ENCODE measurements around the gene CA6.

The CA6 gene

GRCh38 chr1:8905582-8906191 is 40.0 kb upstream of the CA6 start:
- TF ChIP-seq, protein P1, sequence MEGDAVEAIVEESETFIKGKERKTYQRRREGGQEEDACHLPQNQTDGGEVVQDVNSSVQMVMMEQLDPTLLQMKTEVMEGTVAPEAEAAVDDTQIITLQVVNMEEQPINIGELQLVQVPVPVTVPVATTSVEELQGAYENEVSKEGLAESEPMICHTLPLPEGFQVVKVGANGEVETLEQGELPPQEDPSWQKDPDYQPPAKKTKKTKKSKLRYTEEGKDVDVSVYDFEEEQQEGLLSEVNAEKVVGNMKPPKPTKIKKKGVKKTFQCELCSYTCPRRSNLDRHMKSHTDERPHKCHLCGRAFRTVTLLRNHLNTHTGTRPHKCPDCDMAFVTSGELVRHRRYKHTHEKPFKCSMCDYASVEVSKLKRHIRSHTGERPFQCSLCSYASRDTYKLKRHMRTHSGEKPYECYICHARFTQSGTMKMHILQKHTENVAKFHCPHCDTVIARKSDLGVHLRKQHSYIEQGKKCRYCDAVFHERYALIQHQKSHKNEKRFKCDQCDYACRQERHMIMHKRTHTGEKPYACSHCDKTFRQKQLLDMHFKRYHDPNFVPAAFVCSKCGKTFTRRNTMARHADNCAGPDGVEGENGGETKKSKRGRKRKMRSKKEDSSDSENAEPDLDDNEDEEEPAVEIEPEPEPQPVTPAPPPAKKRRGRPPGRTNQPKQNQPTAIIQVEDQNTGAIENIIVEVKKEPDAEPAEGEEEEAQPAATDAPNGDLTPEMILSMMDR (IDR thresholded peaks at IDR 0.05; ENCODE audit: borderline replicate concordance, insufficient read depth, low read depth, low read length) = no peak
- H3K4me3 ChIP-seq (ENCODE audit: low read depth, low read length) = no peak overlapping the region

GRCh38 chr1:8908388-8909151 is 37.1 kb upstream of the CA6 start:
- no peak overlapping the region for H3K4me3 ChIP-seq (ENCODE audit: low read depth, low read length)
- TF ChIP-seq, protein P1 (IDR thresholded peaks at IDR 0.05; ENCODE audit: borderline replicate concordance, insufficient read depth, low read depth, low read length) = no peak

DNA sequence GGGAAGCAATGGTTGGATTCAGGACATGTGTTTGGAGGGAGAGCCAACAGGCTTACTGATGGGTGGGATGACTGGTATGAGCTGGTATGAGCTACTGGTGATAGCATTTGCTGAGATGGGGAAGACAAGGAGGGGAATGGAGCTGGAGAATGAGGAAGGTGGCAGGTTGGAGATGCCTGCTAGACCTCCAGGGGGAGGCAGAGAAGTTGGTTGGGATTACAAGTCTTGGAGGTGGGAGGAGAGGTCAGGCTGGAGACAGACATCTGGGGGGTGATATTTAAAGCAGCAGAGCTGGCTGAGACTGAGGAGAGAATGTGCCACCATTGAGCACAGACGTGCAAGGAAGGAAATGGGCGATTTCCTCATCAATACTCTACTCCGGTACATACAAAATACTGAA is 35.3 kb upstream of the CA6 start:
- H3K4me3 ChIP-seq (ENCODE audit: low read depth, low read length) = no peak overlapping the region
- TF ChIP-seq, protein P1 (IDR thresholded peaks at IDR 0.05; ENCODE audit: borderline replicate concordance, insufficient read depth, low read depth, low read length) = no peak

GRCh38 chr1:8910914-8911313 is 34.8 kb upstream of the CA6 start:
- TF ChIP-seq, protein P1 (IDR thresholded peaks at IDR 0.05; ENCODE audit: borderline replicate concordance, insufficient read depth, low read depth, low read length) = no peak
- H3K4me3 ChIP-seq (ENCODE audit: low read depth, low read length) = no peak overlapping the region

DNA sequence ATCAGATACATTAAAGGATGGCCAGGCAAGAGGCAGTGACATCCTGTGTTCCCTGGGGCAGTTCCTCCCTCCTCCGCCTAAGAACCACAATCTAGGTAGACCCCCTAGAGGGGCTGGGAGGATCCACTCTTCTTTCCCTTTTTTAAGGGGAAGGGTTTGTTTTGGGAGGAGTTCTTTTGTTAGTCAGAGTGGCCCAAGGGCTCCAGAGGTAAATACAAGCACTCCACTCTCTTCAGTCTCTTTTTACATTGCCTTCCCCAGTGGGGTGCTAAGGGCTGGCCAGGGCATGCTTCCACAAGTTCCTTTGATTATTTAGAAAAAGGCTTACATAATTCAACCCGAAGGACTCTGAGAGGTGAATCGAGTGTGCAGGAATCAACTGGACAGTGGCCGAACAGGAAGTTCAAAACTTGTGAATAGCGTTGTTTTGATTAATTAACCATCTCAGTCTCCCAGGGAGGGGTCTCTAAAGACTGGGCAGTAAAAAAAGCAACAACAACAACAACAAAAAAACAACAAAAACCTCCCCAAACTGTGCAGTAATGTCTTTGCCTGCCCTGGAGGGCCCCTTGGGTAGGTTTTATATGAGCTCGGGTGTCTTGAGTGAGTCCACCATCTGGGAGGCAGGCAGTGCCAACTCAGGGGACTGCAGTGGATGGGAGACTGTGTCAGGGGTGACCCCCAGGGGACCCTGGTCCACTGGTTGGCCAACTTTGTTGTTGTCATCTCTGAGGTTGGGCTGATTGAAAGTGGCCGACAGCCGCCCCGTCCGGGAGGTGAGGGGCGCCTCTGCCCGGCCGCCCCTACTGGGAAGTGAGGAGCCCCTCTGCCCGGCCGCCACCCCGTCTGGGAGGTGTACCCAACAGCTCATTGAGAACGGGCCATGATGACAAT is 34.0 kb upstream of the CA6 start:
- TF ChIP-seq, protein P1 (IDR thresholded peaks at IDR 0.05; ENCODE audit: borderline replicate concordance, insufficient read depth, low read depth, low read length) = no peak
- no peak overlapping the region for H3K4me3 ChIP-seq (ENCODE audit: low read depth, low read length)

GRCh38 chr1:8913457-8913856 is 32.2 kb upstream of the CA6 start:
- no peak overlapping the region for H3K4me3 ChIP-seq (ENCODE audit: low read depth, low read length)
- TF ChIP-seq, protein P1 (IDR thresholded peaks at IDR 0.05; ENCODE audit: borderline replicate concordance, insufficient read depth, low read depth, low read length) = no peak

Measured in GM12875 (cell line).